Amygdala (tissue), 56 donors: ENCODE results near the gene SMPD2.
A peak's percentile ranks its signal among the peaks of the same experiment; 100 is the strongest.

Experiments used
- DNase-seq, 56 donors: peaks; one replicate each; lab custom pipeline; 2025; lab: John Stamatoyannopoulos, UW

The SMPD2 gene

DNA sequence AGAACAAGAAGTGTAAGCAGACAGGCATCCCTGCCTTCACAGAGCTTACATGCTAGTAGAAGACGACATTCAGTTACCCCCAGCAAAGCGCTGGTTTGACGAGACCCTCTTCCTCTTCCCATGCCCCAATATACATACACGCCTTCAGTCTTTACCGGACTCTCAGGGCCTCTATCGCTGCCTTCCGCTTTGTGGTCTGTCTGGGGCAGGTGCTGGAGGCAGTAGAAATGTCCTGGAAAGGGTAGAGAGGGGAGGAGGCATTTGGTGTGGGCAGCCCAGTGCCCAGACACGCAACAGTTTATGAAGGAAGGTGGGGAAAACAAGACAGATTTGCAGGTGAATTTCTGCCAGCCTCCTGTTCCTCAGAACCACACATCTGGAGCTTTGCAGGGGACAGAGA, 6.0 kb downstream of the SMPD2 start:
- no peak for DNase-seq

- DNase-seq: no peak
Measured at GRCh38 chr6:109447087-109447486, 6.6 kb downstream of the SMPD2 start.

DNA sequence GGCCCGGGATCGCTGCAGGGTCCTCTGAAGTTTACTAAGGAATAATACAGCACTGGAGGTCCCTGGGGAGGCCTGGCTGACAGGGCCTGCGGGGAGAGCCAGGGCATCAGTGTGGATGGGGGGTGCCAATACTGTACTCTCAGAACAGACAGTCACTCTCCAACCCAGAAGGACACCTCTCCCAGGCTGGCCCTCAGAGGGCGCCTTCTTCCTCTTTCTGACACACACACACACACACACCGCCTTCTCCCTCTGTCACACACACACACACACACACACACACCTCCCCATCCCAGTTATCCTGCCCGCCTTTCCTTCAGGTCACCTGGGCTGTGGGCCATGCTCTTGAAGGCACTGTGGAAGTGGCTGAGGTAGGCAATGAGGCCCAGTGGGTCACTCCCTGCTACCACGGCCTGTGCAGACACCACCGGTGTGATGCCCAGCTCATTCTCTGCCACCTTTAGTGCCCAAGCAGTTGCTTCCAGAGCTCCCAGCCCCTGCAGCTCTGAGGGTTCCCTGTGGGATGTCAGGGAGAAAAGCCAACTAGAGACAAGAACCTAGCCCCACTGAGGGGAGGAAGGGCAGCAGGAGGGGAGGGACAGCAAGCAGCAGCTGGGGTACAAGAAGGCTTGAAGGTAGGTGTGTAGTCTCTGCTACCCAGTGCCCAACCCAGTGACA, 7.5 kb downstream of the SMPD2 start:
- DNase-seq: no peak

DNA sequence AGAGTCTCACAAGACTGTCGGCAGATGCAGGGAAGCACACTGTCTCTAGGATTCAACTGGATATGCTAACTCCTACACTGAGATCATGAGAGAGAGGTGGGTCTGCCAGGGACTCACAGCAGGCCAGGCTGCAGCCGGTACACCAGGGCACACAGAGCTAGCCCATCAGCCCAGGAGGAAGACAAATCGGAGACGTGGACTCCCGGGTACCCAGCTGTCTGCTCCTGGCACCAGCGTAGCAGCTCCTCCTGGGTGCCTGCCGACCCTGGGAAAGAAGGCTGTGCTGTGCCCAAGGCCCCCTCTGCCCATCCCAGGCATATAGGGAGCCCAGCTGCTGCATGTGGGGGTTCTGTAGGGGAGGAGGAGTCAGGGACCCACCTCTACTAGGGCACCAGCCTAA, 8.1 kb downstream of the SMPD2 start:
- DNase-seq: no peak

GRCh38 chr6:109449064-109449794, 8.7 kb downstream of the SMPD2 start:
- no peak for DNase-seq

DNA sequence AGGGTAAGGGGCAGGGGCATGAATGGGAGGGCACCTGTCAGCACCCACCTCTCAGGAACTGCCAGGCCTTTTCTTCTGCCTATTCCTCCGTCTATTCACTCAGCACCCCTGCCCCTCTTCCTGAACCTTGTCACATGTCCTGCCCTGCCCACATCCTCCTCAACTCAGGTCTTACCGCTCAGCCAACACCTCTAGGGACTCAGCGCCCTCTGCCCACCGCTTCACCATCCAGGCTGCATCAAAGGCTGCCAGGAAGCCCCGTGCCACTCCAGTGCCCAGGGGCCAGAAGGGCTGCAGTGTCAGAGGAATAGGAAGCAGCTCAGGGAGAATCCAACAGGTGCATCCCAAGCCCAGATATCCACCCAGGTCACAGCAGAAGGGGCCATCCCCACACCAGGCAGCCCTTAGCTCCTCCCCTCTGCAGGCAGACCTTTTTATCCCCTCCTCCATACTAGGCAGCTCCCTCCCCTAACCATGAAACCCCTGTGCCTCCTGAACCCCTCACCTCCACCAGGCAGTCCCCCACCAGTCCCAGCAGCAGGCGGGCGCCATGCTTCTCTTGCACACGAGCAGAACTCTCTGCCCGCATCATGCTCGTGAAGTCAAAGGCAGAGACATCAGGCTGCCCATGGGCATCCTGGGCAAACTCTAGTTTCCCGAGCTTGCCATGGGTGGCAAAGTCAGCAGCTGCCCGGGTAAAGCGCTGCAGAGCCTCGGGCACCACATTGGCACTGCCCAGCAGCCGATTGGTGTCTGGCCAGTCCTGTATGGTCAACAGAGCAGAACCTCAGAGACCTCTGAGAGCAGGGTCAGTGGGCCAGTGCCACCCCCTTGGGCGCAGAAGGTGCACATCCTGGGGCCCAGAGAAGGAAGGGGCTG, 9.5 kb downstream of the SMPD2 start:
- DNase-seq: no peak

GRCh38 chr6:109450801-109451200, 10.3 kb downstream of the SMPD2 start:
- no peak for DNase-seq

- DNase-seq: no peak
Measured at GRCh38 chr6:109451376-109451775, 10.9 kb downstream of the SMPD2 start.

DNA sequence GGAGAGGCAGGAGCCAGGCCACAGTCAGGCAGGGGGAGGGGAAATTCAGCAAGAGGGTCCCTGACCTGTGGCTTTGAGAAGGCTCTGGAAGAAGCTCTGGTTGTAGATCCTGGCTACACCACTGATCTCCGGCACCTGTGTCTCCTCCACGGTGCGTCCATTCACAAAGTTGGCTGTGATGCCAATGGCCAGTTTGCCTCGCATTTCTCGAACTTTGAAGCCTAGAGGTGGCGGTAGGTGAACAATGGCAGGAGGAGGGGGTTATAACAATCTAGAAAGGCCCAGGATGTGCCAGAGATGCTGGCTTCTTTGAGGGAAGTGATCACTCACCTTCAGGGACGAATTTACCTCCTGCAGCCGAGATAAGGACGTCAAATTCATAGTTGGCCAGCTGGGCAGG, 11.7 kb downstream of the SMPD2 start:
- DNase-seq: no peak

DNA sequence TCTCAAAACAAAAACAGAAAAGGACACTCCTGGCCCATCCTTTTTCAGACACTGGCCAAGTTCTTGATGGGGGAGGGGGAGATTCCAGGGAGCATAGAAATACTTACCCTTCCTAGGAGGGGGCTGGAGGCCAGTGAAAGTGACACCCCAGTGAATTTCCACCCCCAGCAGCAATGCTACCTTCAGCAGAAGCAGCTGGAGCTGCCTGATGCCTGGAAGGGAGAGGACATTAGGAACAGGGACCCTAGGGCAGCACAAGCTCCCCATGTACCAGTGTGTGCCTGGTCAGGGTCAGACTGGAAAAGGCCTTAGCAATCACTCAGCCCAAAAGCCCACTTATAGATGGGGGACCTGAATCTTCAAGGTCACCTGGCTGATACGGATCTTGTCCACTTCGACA, 12.6 kb downstream of the SMPD2 start:
- DNase-seq: no peak

- DNase-seq: no peak
Measured at GRCh38 chr6:109453594-109454495, 13.3 kb downstream of the SMPD2 start.

DNA sequence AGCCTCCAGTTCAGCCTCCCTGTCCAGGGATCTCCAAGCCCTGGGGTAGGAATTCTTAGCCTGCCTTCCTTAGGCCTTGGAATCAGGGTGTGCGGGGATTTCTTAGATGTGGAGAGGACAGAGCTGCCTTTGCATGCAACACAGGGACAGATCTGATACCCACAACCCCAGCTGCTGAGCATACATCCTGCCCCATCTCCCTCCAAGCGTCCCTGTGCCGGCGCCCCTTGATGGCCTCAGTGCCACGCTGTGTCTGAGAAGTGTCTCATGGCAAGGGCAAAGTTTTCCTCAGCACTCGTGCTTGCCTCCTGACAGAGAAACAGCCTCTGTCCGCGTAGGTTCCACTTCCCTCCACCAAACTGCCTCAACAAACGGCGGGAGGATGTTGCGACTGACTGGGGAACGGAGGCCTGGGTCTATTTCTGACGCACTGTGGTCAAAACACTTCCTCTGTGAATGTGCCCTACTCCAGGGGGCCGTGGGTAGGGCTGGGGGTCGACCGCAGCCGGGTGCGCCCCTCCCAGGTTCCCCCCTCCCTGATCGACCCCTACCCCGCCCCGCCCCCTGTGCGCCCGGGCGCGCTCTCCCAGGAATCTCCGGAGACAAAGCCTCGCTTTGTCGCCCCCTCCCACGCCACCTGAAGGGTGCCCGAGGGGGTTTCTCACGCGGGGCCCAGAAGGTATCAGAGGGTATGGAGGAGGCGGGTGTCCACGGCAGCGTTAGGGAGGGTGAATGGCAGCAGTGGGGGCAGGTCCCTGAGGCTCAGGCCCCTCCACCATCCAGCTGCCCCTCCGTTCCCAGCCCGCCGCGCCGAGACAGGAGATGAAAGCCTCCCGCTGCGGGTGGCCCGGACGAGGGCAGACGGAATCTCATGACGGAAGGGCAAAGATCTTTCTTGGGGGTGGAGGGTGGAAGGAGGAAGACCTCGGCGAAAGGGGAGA, 14.2 kb downstream of the SMPD2 start:
- DNase-seq: peak in 31 of 56 donors; percentile 18 to 68 (median 38)

DNA sequence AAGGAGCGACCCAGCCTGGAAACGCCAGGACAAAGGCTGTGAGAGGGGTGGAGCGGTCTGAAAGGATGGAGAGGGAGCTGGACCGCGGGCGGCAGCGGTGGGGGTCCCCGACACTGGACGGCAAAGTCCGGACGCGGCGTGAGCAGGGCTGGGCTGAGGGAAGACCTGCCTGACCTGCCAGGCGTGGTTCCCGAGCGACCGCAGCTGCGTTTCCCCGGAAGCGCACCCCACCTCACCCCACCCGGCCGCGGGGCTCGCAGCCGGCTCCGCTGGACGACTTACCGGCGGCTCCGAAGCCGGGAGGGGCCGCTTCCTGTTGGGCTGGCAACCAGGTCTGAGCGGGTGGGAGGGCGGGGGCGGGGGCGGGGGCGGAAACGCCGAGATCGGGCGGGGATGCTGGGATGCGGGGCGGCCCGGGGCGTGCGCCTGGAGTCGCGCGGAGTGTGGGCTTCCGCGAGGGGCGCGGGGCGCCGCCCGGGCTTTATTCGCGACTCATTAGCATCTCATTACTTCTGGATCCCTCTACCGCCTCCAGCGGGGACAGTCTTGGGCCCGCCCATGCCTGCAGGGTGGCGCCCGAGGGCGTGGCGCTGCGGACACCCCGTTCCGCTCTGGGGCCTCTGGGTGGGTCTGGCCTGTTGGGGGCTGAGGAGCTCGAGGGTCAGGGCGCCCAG, 15.1 kb downstream of the SMPD2 start, which contains the start of gene MICAL1:
MICAL1 (minus strand) TSS at position 336 of the 674 bp plus-strand sequence. CDS start 1,576 bp downstream, outside the sequence.
- peak in 31 of 56 donors; percentile 23 to 83 (median 53) for DNase-seq

DNA sequence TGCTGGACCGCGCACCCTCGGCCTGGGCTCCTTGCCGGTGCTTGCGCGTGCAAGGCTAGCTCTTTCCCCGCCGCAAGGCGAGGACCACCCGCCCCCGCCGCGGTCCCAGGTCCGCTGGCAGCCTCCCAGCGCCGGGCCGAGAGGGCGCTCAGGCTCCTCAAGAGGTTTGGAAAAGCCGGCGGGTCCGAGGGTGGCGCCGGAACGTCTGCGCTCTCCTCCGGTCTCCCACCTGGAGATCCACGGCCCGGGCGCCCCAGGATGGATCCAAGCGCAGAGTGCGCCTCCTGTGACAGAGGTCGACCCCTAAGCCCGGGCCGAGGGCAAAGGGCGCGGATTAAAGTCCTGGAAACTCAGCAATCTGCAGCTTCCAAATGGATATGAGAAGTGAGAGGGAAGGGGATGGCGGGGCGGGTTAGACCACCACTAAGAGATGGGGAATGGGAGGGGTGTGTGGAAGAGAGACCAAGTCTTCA, 15.6 kb downstream of the SMPD2 start:
- no peak for DNase-seq

DNA sequence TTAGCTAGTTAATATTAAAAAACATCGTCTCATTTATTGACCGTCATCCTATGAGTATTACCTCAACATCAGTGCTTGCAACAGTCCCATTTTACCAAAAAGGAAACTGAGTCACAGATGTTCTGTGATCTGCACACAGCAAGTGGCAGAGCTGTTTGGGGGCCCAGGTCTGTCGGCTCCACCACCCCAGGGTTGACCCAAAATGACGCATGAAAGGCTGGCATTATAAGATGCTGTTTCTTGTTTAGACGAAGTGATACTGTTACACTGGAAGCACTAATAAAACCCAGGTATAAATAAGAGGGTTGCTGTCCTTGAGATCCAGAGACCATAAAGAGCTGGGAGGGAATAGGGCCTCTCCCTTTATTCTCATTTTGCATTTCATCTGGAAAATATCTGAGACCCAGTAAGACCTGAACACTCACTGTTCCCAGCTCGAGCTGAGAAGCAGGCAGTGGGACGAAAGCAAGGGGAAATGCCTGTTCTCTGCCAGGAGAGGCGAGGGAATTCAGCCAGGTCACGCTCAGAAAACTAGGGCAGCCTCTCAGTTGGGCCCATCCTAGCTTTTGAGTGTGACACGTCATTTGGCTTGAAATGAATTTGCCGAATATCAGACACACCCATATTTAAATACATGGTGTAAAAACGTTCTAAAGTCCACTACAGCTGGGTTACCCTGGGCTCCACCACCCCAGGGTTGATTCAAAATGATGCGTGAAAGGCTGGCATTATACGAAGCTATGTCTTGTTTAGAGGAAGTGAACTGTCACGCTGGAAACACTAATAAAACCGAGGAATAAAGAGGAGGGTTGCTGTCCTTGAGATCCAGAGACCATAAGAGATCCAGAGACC, 16.4 kb downstream of the SMPD2 start:
- peak in 19 of 56 donors; percentile 14 to 52 (median 37) for DNase-seq

DNA sequence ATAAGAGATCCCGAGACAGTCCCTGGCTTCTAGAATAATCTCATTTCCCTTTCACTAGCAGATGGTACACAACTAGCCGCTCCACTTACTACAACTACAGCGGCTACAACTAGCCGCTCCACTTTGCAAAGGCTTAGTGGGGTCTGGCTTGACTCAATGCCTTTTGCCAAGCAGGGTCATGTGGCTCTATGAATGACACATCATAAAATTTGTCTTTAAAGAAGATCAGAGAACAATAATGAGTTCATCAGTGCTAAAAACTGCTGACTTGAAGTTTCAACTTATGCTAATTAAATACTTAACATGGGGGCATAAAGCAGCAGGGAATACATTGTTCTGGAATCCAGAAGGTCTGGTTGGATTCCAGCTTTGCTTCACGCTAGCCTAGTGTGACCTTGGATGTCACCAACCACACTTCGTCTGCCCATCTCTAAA, 17.1 kb downstream of the SMPD2 start:
- no peak for DNase-seq
